MM.1S (cell line): Measurements from ENCODE around the gene GALR2.

ENCODE experiments used
- CTCF ChIP-seq: fragments of 300-600 bp; sonication (generic); IDR thresholded peaks from 2 replicates; pipeline ENCODE4 v1.5.1; 2016; ENCODE audit warnings: antibody characterized with exemption, low read length, mixed read lengths
- EZH2 ChIP-seq: fragments of 300-600 bp; sonication (generic); optimal IDR thresholded peaks from 2 replicates; pipeline ENCODE3; 2017; ENCODE audit warnings: low read depth, mild to moderate bottlenecking, antibody characterized with exemption, low read length, mixed read lengths
- EZH2phosphoT487 ChIP-seq: fragments of 300-600 bp; sonication (generic); IDR thresholded peaks from 2 replicates; pipeline ENCODE4 v1.6.1; 2018; ENCODE audit warnings: antibody characterized with exemption, low read length

- no peak for TF ChIP-seq CTCF
- TF ChIP-seq EZH2, result no peak
- TF ChIP-seq EZH2phosphoT487, result no peak
These were observed 19.5 kb downstream of the GALR2 start for GRCh38 chr17:76094046-76094445.
